ENCODE measurements around the gene SLC44A1. TPM values are rescaled to one million over a fixed set of nuclear protein-coding genes. Genes with fewer than 3 reads are reported as not detected.

SLC44A1 gene
- total RNA-seq, 8 experiments from 2014 or later = 7.3 to 166 (median 24.9) TPM

GRCh38 chr9:105281926-105282325 is 37.5 kb downstream of the SLC44A1 start:
- Histone ChIP-seq H3K27ac (no peak overlapping the region), H3K4me1 (replicated peaks in 1 of 2) (no peaks in the 10 kb centered on the region), H3K4me3 (no peak overlapping the region)
- WGBS, 10 experiments = 13 to 100% (median 33%) methylated on average over 1 of the region's 1 CpG; no CpG with 5 or more reads in 5 of the 10 experiments
- in situ Hi-C loops (cut with MboI; ENCODE audit: low pct_unique_long_range_greater_than_20kb in 2 of 9, low sequenced_read_pairs in 9 of 9, unreplicated experiment in 9 of 9) = no loop called here
- ATAC-seq (replicated peaks in 6 of 8) = peak in 3 of 8 experiments; percentile 86 to 93 (median 89)

DNA sequence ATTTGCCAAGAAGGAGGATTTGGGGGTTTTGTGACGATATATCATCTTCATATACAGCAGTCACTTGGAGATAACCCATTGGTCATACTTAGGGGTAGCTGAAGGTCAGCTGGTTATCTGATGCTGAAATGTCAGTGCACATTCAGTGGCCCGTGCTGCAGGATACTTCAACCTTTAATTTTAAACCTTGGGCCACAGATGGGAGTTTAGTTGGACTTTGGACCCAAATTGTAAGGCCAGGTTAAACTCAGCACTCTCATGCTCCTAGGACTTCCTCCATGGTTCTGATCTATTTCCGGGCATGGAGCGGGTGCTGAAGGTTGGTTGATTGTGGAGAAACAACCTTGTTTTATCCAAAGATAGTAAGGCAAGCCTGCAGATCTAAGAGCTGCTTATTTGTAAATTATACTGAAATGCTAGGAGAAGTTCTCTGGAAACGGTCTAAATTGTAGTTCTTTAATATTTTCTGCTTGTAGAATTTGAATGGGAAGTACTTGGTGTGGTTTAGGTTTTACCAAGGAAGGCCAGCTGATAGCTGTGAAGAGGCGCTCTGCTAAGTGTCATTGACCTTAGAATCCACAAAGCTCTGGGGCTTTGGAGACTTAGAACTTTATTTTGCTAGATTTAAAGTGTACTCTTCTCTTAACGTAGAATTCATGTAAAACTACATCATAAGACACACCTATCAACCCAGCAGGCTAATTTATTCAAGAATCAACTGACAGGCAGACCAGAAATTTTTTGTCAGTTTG is 38.6 kb downstream of the SLC44A1 start:
- WGBS, 10 experiments = 0 to 100% (median 84%) methylated on average over 1 to 7 of the region's 7 CpGs
- ATAC-seq (replicated peaks in 6 of 8) = no peak
- in situ Hi-C loops (cut with MboI; ENCODE audit: low pct_unique_long_range_greater_than_20kb in 2 of 9, low sequenced_read_pairs in 9 of 9, unreplicated experiment in 9 of 9) = no loop called here
- Histone ChIP-seq H3K4me1 (replicated peaks in 1 of 2) (no peaks in the 10 kb centered on the region), H3K27ac (no peak overlapping the region), H3K4me3 (no peak overlapping the region)

DNA sequence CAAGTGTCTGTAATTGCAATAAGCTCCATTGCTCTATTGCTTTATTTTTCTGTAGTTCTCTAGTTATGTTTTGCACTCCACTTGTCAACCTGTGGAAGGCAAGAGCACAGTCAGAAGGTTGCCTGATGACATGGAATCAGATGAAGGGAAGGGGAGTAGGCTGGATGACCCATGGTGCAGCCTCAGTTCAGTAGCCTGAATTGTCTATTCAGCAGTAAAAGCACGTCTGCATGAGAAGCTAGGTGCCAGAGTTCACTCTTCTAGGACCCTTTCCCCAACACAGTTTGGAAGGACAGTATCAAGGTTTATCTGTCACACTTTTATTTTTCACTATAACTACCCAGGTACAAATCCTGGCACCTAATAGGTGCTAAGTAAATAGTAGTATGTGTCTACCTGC is 39.3 kb downstream of the SLC44A1 start:
- no peak overlapping the region for H3K4me3 ChIP-seq
- ATAC-seq (replicated peaks in 6 of 8) = no peak
- no peak overlapping the region for H3K27ac ChIP-seq
- 40 to 67% methylated on average over 1 of the region's 1 CpG; no CpG with 5 or more reads in 8 of the 10 experiments for WGBS, 10 experiments
- H3K4me1 ChIP-seq (replicated peaks in 1 of 2) = no peaks in the 10 kb centered on the region
- in situ Hi-C loops (cut with MboI; ENCODE audit: low pct_unique_long_range_greater_than_20kb in 2 of 9, low sequenced_read_pairs in 9 of 9, unreplicated experiment in 9 of 9) = no loop called here

DNA sequence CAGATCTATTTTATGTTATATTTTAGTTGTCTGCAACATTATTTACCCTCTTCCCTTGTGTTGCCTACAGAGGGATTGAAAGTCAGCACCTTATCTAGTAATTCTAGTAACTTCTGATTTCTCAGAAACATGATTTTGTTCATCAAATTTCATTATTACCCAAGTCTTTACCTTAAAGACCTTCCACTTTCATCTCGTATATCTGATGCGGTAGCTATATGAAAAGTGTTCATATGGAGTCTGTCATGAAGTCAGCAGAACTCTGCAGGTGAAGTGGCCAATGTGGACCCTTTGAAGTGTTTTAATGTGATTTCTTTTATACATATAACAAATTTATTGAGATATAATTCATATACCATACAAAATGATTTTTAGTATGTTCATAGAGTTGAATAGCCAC is 40.0 kb downstream of the SLC44A1 start:
- no peak overlapping the region for H3K27ac ChIP-seq
- WGBS, 10 experiments = 94 to 100% (median 100%) methylated on average over 2 of the region's 2 CpGs; no CpG with 5 or more reads in 2 of the 10 experiments
- in situ Hi-C loops (cut with MboI; ENCODE audit: low pct_unique_long_range_greater_than_20kb in 2 of 9, low sequenced_read_pairs in 9 of 9, unreplicated experiment in 9 of 9) = no loop called here
- H3K4me3 ChIP-seq = no peak overlapping the region
- H3K4me1 ChIP-seq (replicated peaks in 1 of 2) = no peaks in the 10 kb centered on the region
- ATAC-seq (replicated peaks in 6 of 8) = no peak

- WGBS, 10 experiments = 90 to 100% (median 96%) methylated on average over 1 to 4 of the region's 4 CpGs; no CpG with 5 or more reads in 1 of the 10 experiments
- Histone ChIP-seq H3K4me1 (replicated peaks in 1 of 2) (peaks cover 9 to 10% of the 10 kb centered on the region in 2 donors), H3K27ac (no peak overlapping the region), H3K4me3 (no peak overlapping the region)
- ATAC-seq (replicated peaks in 6 of 8) = no peak
- in situ Hi-C loops (cut with MboI; ENCODE audit: low pct_unique_long_range_greater_than_20kb in 2 of 9, low sequenced_read_pairs in 9 of 9, unreplicated experiment in 9 of 9) = no loop called here
These were observed 41.6 kb downstream of the SLC44A1 start for GRCh38 chr9:105286098-105286497.

DNA sequence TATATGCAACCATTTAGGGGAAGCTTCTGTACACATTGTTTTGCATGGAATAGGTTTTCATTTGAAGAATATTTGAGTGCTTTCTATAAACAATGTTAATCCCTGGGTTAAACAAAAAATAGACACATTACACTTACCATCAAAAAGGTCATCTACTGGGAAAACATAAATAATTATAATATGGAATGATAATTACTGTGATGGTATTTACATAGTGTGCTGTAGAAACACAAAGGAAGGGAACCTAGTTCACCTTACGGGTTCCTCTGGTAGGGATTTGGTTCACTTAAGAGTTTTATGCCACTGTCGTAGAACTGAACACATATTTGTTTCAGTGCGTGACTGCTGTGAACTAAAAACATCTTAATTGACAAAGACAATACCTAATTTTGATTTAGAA is 44.9 kb downstream of the SLC44A1 start:
- in situ Hi-C loops (cut with MboI; ENCODE audit: low pct_unique_long_range_greater_than_20kb in 2 of 9, low sequenced_read_pairs in 9 of 9, unreplicated experiment in 9 of 9) = no loop called here
- no peak overlapping the region for H3K4me3 ChIP-seq
- peaks cover 12 to 16% of the 10 kb centered on the region in 2 donors for H3K4me1 ChIP-seq (replicated peaks in 1 of 2)
- no peak overlapping the region for H3K27ac ChIP-seq
- peak in 1 of 8 experiments; percentile 55 for ATAC-seq (replicated peaks in 6 of 8)
- 64 to 100% (median 94%) methylated on average over 1 to 3 of the region's 3 CpGs for WGBS, 10 experiments

GRCh38 chr9:105290418-105290817 is 46.0 kb downstream of the SLC44A1 start:
- peaks cover 12 to 16% of the 10 kb centered on the region in 2 donors for H3K4me1 ChIP-seq (replicated peaks in 1 of 2)
- peak; percentile 21 to 84 (median 63) for ATAC-seq (replicated peaks in 6 of 8)
- no peak overlapping the region for H3K4me3 ChIP-seq
- in situ Hi-C loops (cut with MboI; ENCODE audit: low pct_unique_long_range_greater_than_20kb in 2 of 9, low sequenced_read_pairs in 9 of 9, unreplicated experiment in 9 of 9) = no loop called here
- no peak overlapping the region for H3K27ac ChIP-seq
- 0 to 67% (median 33%) methylated on average over 1 of the region's 1 CpG; no CpG with 5 or more reads in 1 of the 10 experiments for WGBS, 10 experiments

GRCh38 chr9:105290954-105291353 is 46.5 kb downstream of the SLC44A1 start:
- peak in 2 of 8 experiments; percentile 39 to 58 for ATAC-seq (replicated peaks in 6 of 8)
- 80 to 100% (median 100%) methylated on average over 1 of the region's 1 CpG; no CpG with 5 or more reads in 1 of the 10 experiments for WGBS, 10 experiments
- no peak overlapping the region for H3K27ac ChIP-seq
- in situ Hi-C loops (cut with MboI; ENCODE audit: low pct_unique_long_range_greater_than_20kb in 2 of 9, low sequenced_read_pairs in 9 of 9, unreplicated experiment in 9 of 9) = no loop called here
- no peak overlapping the region for H3K4me3 ChIP-seq
- H3K4me1 ChIP-seq (replicated peaks in 1 of 2) = peaks cover 12 to 16% of the 10 kb centered on the region in 2 donors

DNA sequence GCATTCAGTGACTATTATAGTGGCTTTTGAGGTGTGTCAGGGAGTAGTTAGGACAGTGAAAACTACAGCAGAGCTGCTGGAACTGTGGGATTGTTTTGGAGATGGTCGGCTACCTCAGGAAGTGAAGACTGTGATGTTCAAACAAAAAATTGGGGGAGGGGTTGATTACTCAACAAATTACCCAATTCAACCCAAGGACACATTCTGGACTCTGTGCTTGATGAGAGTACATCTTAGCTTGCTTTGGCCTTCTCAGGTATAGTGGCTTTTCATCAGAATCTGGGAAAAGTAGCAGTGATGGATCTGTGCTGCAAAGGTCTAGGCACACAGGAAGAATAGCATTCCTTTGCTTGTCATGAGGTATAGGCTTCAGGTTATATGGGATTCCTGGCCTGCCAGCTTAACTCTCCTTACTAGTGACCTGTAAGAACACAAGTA is 47.0 kb downstream of the SLC44A1 start:
- H3K4me3 ChIP-seq = no peak overlapping the region
- no peak for ATAC-seq (replicated peaks in 6 of 8)
- no peak overlapping the region for H3K27ac ChIP-seq
- in situ Hi-C loops (cut with MboI; ENCODE audit: low pct_unique_long_range_greater_than_20kb in 2 of 9, low sequenced_read_pairs in 9 of 9, unreplicated experiment in 9 of 9) = no loop called here
- peaks cover 16% of the 10 kb centered on the region in 2 donors for H3K4me1 ChIP-seq (replicated peaks in 1 of 2)
- 50 to 100% methylated on average over 1 of the region's 1 CpG; no CpG with 5 or more reads in 8 of the 10 experiments for WGBS, 10 experiments

DNA sequence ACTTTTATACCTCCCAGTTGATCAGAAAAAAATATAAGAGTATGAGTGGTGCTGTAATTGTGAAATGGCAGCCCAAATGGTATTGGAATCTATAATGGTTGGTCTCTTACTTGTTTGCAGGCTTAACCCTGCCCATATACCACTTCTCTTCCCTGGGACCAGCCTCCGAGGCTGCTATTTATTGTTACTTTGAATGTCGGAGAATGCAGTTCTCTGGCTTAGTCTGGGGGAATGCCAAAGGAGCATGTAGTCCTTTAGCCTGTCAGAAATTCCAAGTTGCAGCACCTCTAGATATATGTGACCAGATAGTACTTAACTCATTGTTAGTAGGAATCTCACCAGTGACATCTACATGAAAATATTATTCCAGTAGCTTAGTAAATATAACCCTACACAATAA is 47.5 kb downstream of the SLC44A1 start:
- 60 to 100% (median 83%) methylated on average over 1 to 2 of the region's 2 CpGs; no CpG with 5 or more reads in 5 of the 10 experiments for WGBS, 10 experiments
- in situ Hi-C loops (cut with MboI; ENCODE audit: low pct_unique_long_range_greater_than_20kb in 2 of 9, low sequenced_read_pairs in 9 of 9, unreplicated experiment in 9 of 9) = no loop called here
- Histone ChIP-seq H3K27ac (no peak overlapping the region), H3K4me3 (no peak overlapping the region), H3K4me1 (replicated peaks in 1 of 2) (peaks cover 16 to 20% of the 10 kb centered on the region in 2 donors)
- peak in 1 of 8 experiments; percentile 37 for ATAC-seq (replicated peaks in 6 of 8)

GRCh38 chr9:105293408-105293807 is 49.0 kb downstream of the SLC44A1 start:
- H3K4me3 ChIP-seq = no peak overlapping the region
- WGBS, 10 experiments = 60 to 100% (median 88%) methylated on average over 1 to 3 of the region's 3 CpGs; no CpG with 5 or more reads in 2 of the 10 experiments

GRCh38 chr9:105295201-105295550 is 50.7 kb downstream of the SLC44A1 start:
- Histone ChIP-seq H3K27ac (no peak overlapping the region), H3K4me3 (no peak overlapping the region), H3K4me1 (replicated peaks in 1 of 2) (peaks cover 16 to 22% of the 10 kb centered on the region in 2 donors)
- in situ Hi-C loops (cut with MboI; ENCODE audit: low pct_unique_long_range_greater_than_20kb in 2 of 9, low sequenced_read_pairs in 9 of 9, unreplicated experiment in 9 of 9) = no loop called here
- 67 to 100% (median 91%) methylated on average over 1 to 2 of the region's 2 CpGs; no CpG with 5 or more reads in 1 of the 10 experiments for WGBS, 10 experiments
- no peak for ATAC-seq (replicated peaks in 6 of 8)

More at GRCh38 chr9:105293408-105293807, 49.0 kb downstream of the SLC44A1 start:
- in situ Hi-C loops (cut with MboI; ENCODE audit: low pct_unique_long_range_greater_than_20kb in 2 of 9, low sequenced_read_pairs in 9 of 9, unreplicated experiment in 9 of 9) = no loop called here
- Histone ChIP-seq H3K27ac (no peak overlapping the region), H3K4me1 (replicated peaks in 1 of 2) (peaks cover 16 to 22% of the 10 kb centered on the region in 2 donors)
- ATAC-seq (replicated peaks in 6 of 8) = no peak

DNA sequence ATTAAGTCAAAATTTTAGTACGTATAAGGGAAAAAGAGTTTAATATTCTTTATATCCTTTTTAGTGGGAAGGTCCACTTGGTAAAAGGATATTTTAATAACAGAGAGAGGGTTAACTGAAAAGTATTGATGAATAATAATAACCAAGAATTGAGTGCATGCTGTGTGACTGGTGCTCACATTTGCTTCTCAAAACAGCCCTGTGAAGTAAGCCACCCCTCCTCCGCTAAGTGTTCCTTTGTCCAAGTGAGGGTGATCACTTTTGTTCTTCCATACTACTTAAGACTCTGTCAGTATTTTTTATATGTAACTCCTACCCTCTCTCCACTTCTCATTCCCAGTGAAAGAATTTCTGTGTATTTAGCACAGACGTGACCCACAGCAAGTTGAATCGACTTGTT is 51.5 kb downstream of the SLC44A1 start:
- ATAC-seq (replicated peaks in 6 of 8) = no peak
- in situ Hi-C loops (cut with MboI; ENCODE audit: low pct_unique_long_range_greater_than_20kb in 2 of 9, low sequenced_read_pairs in 9 of 9, unreplicated experiment in 9 of 9) = no loop called here
- 33 to 100% (median 64%) methylated on average over 1 to 4 of the region's 4 CpGs for WGBS, 10 experiments
- H3K4me3 ChIP-seq = no peak overlapping the region
- H3K27ac ChIP-seq = no peak overlapping the region
- H3K4me1 ChIP-seq (replicated peaks in 1 of 2) = peaks cover 8 to 14% of the 10 kb centered on the region in 2 donors

All from motor neuron (in vitro differentiated cells).